BLaER1 (cell line): Measurements from ENCODE around the gene DYSF.

Experiments used
- H3K27ac ChIP-seq: shearing (Covaris generic); formaldehyde crosslinking; 2 replicates; pipeline ENCODE4 v1.8.1; 2022
- H3K27me3 ChIP-seq: shearing (Covaris generic); formaldehyde crosslinking; 2 replicates; pipeline ENCODE4 v1.8.1; 2022
- H3K36me3 ChIP-seq: shearing (Covaris generic); formaldehyde crosslinking; 2 replicates; pipeline ENCODE4 v1.8.1; 2022
- H3K4me1 ChIP-seq: shearing (Covaris generic); formaldehyde crosslinking; 2 replicates; pipeline ENCODE4 v1.8.1; 2022
- H3K4me2 ChIP-seq: shearing (Covaris generic); formaldehyde crosslinking; 2 replicates; pipeline ENCODE4 v1.8.1; 2022
- H3K4me3 ChIP-seq: shearing (Covaris generic); formaldehyde crosslinking; 2 replicates; pipeline ENCODE4 v1.8.1; 2022
- H3K9ac ChIP-seq: shearing (Covaris generic); formaldehyde crosslinking; 2 replicates; pipeline ENCODE4 v1.8.1; 2022
- H3K9me3 ChIP-seq: shearing (Covaris generic); formaldehyde crosslinking; 2 replicates; pipeline ENCODE4 v1.8.1; 2022
- H4K20me1 ChIP-seq: shearing (Covaris generic); formaldehyde crosslinking; 2 replicates; pipeline ENCODE4 v1.8.1; 2022
- Cebpa-rat ChIP-seq: shearing (Covaris generic); IDR thresholded peaks from 2 replicates; pipeline ENCODE4 v1.8.1; 2022

The DYSF gene

GRCh38 chr2:71534201-71534600, 80.8 kb downstream of the DYSF start:
- no peak for TF ChIP-seq Cebpa-rat
- Histone ChIP-seq H3K4me1 (no peaks in the 10 kb centered on the region), H4K20me1 (no peaks in the 10 kb centered on the region), H3K27me3 (no peaks in the 10 kb centered on the region), H3K27ac (no peak overlapping the region), H3K36me3 (no peaks in the 10 kb centered on the region), H3K4me3 (no peak overlapping the region), H3K9me3 (no peaks in the 10 kb centered on the region), H3K9ac (no peak overlapping the region), H3K4me2 (no peak overlapping the region)

DNA sequence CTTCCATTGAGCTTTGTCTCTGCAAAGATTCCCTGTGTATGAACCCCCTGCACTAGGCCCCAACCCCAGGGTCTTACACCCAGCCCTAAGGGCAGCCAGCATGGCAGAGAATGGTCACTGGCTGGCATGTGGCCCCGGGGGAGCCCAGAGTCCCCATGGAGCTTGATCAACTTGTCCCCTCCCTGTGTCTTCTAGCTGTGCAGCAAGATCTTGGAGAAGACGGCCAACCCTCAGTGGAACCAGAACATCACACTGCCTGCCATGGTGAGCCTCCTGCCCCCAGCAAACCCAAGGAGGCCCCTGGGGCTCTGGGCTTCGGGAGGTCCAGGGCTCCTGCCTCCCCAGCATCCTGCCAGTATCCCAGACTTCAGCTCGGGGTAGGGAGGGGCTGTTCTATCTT, 81.5 kb downstream of the DYSF start:
- Histone ChIP-seq H4K20me1 (no peaks in the 10 kb centered on the region), H3K4me3 (no peak overlapping the region), H3K27ac (no peak overlapping the region)

GRCh38 chr2:71535526-71535925, 82.2 kb downstream of the DYSF start:
- no peaks in the 10 kb centered on the region for H4K20me1 ChIP-seq
- no peak overlapping the region for H3K4me2 ChIP-seq
- no peaks in the 10 kb centered on the region for H3K36me3 ChIP-seq
- no peak overlapping the region for H3K27ac ChIP-seq
- H3K9me3 ChIP-seq = no peaks in the 10 kb centered on the region
- no peaks in the 10 kb centered on the region for H3K4me1 ChIP-seq
- no peak for TF ChIP-seq Cebpa-rat
- no peak overlapping the region for H3K4me3 ChIP-seq
- H3K9ac ChIP-seq = no peak overlapping the region
- H3K27me3 ChIP-seq = no peaks in the 10 kb centered on the region

More for the DNA sequence above, 81.5 kb downstream of the DYSF start:
- Histone ChIP-seq H3K4me1 (no peaks in the 10 kb centered on the region), H3K4me2 (no peak overlapping the region), H3K27me3 (no peaks in the 10 kb centered on the region), H3K9ac (no peak overlapping the region), H3K36me3 (no peaks in the 10 kb centered on the region), H3K9me3 (no peaks in the 10 kb centered on the region)
- no peak for TF ChIP-seq Cebpa-rat

DNA sequence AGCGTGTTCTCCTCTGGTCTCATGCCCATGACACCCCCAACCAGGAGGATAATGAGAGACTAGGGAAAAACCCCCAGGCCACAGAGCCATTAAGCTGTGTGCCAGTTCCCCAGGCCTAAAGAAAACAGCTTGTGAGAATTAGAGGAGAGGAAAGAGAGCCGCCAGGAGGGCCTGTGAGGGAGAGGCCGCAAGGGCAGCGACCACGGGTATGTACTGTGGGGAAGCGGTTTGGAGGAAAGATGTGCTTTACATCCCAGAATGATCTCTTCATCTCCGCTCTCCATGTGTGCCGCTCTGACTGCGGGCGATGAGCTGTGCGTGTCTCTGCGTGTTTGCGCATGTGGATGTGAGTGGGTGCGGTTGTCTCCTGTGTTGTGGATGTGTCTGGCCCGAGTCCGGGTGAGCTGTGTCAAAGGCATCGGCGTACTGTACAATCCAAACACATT, 82.9 kb downstream of the DYSF start:
- Histone ChIP-seq H3K4me1 (no peaks in the 10 kb centered on the region), H3K36me3 (no peaks in the 10 kb centered on the region), H4K20me1 (no peaks in the 10 kb centered on the region), H3K27ac (no peak overlapping the region), H3K4me2 (no peak overlapping the region), H3K9ac (no peak overlapping the region), H3K27me3 (no peaks in the 10 kb centered on the region), H3K4me3 (no peak overlapping the region), H3K9me3 (no peaks in the 10 kb centered on the region)
- no peak for TF ChIP-seq Cebpa-rat

DNA sequence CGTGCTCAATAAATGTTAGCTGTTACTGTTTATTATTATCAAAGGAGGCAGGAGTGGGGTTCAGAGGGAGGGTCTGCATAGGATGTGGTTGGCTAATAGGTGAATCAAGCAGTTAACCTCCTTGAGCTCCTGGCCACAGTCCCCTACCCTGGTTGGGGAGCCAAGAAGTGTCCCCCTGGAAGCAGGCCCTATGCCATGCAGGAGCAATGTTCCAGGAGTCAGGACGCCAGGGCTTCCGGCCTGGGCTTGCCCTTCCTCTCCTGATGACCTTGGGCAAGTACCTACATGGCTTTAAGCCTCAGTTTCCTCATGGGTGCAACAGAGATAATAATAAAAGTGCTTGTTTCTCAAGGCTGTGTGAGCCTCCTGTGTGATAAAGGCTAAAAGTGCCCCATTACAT, 84.9 kb downstream of the DYSF start:
- no peak for TF ChIP-seq Cebpa-rat
- no peaks in the 10 kb centered on the region for H3K36me3 ChIP-seq
- H3K9ac ChIP-seq = no peak overlapping the region
- no peaks in the 10 kb centered on the region for H3K27me3 ChIP-seq
- H3K9me3 ChIP-seq = peaks cover 6% of the 10 kb centered on the region; the same call in 1 of the 2 replicates
- H3K4me2 ChIP-seq = no peak overlapping the region
- no peaks in the 10 kb centered on the region for H3K4me1 ChIP-seq
- no peak overlapping the region for H3K4me3 ChIP-seq
- H4K20me1 ChIP-seq = no peaks in the 10 kb centered on the region
- no peak overlapping the region for H3K27ac ChIP-seq

DNA sequence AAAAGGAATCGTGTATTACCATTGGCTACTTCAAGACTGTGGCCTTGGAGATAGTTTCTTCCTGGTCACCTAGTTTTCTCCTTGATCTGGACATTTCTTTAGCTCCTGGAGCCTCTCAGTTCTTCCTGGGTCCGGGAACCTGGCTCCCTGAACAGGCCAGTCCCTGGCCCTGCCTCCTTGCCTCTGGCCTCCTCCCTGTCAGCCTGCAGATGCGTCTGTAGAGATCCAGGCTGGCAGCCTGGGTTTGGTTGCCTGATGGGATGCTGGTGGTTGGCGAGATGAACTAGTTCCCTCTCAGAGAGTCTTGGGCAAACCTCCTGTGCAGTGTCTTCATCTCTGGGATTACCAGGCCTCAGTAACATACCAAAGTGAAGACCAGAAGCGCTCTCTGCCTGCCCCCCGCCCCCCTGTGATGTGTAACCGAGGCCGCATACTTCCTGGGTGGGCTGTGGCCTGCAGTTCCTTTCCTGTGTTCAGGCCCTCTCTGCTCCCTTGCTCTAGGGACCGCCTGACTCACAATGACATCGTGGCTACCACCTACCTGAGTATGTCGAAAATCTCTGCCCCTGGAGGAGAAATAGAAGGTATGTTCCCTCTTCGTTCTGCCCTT, 85.4 kb downstream of the DYSF start:
- no peaks in the 10 kb centered on the region for H3K4me1 ChIP-seq
- H4K20me1 ChIP-seq = no peaks in the 10 kb centered on the region
- no peak for TF ChIP-seq Cebpa-rat
- H3K27me3 ChIP-seq = no peaks in the 10 kb centered on the region
- H3K4me2 ChIP-seq = no peak overlapping the region
- no peak overlapping the region for H3K4me3 ChIP-seq
- no peak overlapping the region for H3K9ac ChIP-seq
- H3K9me3 ChIP-seq = peaks cover 9% of the 10 kb centered on the region; the same call in 1 of the 2 replicates
- no peak overlapping the region for H3K27ac ChIP-seq
- H3K36me3 ChIP-seq = no peaks in the 10 kb centered on the region

GRCh38 chr2:71540818-71541217, 87.5 kb downstream of the DYSF start:
- Histone ChIP-seq H3K9me3 (peaks cover 9% of the 10 kb centered on the region; the same call in 1 of the 2 replicates), H3K9ac (no peak overlapping the region), H3K4me3 (no peak overlapping the region), H4K20me1 (no peaks in the 10 kb centered on the region), H3K27me3 (no peaks in the 10 kb centered on the region), H3K36me3 (no peaks in the 10 kb centered on the region), H3K27ac (no peak overlapping the region), H3K4me1 (peaks cover 8% of the 10 kb centered on the region), H3K4me2 (no peak overlapping the region)
- no peak for TF ChIP-seq Cebpa-rat

GRCh38 chr2:71544919-71545571, 91.7 kb downstream of the DYSF start:
- H3K4me2 ChIP-seq = peak overlapping the region; percentile 79
- no peaks in the 10 kb centered on the region for H3K36me3 ChIP-seq
- no peak for TF ChIP-seq Cebpa-rat
- peaks cover 20% of the 10 kb centered on the region for H3K4me1 ChIP-seq
- peaks cover 9% of the 10 kb centered on the region; the same call in 1 of the 2 replicates for H3K9me3 ChIP-seq
- no peak overlapping the region for H3K27ac ChIP-seq
- no peak overlapping the region for H3K9ac ChIP-seq
- no peaks in the 10 kb centered on the region for H4K20me1 ChIP-seq
- H3K4me3 ChIP-seq = peak overlapping the region; percentile 57
- H3K27me3 ChIP-seq = no peaks in the 10 kb centered on the region

GRCh38 chr2:71545572-71546274, 92.4 kb downstream of the DYSF start:
- TF ChIP-seq Cebpa-rat = no peak
- H3K4me3 ChIP-seq = peak overlapping the region; percentile 57
- no peak overlapping the region for H3K27ac ChIP-seq
- no peaks in the 10 kb centered on the region for H4K20me1 ChIP-seq
- H3K9me3 ChIP-seq = peaks cover 9% of the 10 kb centered on the region; the same call in 1 of the 2 replicates
- peak overlapping the region; percentile 79 for H3K4me2 ChIP-seq
- H3K27me3 ChIP-seq = no peaks in the 10 kb centered on the region
- peaks cover 27% of the 10 kb centered on the region for H3K4me1 ChIP-seq
- no peak overlapping the region for H3K9ac ChIP-seq
- no peaks in the 10 kb centered on the region for H3K36me3 ChIP-seq

DNA sequence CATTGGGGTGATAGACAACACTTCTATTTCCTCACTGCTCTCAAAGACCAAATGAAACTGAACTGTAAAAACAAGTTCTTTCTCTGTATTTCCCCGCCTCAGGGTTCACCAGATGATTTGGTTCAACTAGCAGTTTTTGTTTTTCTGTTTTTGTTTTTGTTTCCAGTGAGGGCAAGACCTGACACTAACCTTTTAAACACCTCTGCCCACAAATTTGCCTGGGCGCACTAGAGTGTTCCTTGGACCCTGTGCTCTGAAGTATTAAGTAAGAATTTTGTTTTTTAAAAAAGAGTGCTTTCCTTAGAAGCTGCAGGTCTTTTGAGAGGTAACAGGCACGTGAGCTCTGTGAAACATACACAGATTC, 92.9 kb downstream of the DYSF start:
- Histone ChIP-seq H3K27ac (no peak overlapping the region), H3K9ac (no peak overlapping the region), H3K4me3 (no peak overlapping the region), H3K4me2 (no peak overlapping the region), H4K20me1 (no peaks in the 10 kb centered on the region), H3K36me3 (no peaks in the 10 kb centered on the region), H3K9me3 (peaks cover 9% of the 10 kb centered on the region; the same call in 1 of the 2 replicates), H3K4me1 (peaks cover 32% of the 10 kb centered on the region), H3K27me3 (no peaks in the 10 kb centered on the region)
- no peak for TF ChIP-seq Cebpa-rat
